NB4 (cell line): ENCODE measurements around the gene RTP3.

Experiments
- DNase-seq: peaks from one replicate; pipeline ENCODE4 v3.0.0; 2010; ENCODE audit warnings: low read depth
- H3K4me3 ChIP-seq: one replicate; pipeline ENCODE4 v1.5.1; 2011; ENCODE audit warnings: mild to moderate bottlenecking, low read depth, low read length, moderate library complexity
- MAX ChIP-seq: IDR thresholded peaks from 2 replicates; pipeline ENCODE4 v1.6.1; 2011; ENCODE audit warnings: low read depth, low read length
- MYC ChIP-seq: IDR thresholded peaks from 2 replicates; pipeline ENCODE4 v1.6.1; 2011; ENCODE audit warnings: low read depth, low read length
- POLR2A ChIP-seq: IDR thresholded peaks from 2 replicates; pipeline ENCODE4 v1.6.1; 2011; ENCODE audit warnings: mild to moderate bottlenecking; ENCODE audit not compliant: insufficient read length; ENCODE audit errors: extremely low read depth
- TF ChIP-seq, protein P1 (sequence below): IDR thresholded peaks from one replicate; pipeline ENCODE4 v1.5.1; 2012; ENCODE audit warnings: low read depth, low read length

The RTP3 gene

GRCh38 chr3:46497556-46498265, at the start of gene RTP3:
TSS of gene RTP3 (plus strand) at chr3:46497976. CDS start at chr3:46498063, 87 bp downstream.
- no peak for TF ChIP-seq MYC
- TF ChIP-seq, protein P1, sequence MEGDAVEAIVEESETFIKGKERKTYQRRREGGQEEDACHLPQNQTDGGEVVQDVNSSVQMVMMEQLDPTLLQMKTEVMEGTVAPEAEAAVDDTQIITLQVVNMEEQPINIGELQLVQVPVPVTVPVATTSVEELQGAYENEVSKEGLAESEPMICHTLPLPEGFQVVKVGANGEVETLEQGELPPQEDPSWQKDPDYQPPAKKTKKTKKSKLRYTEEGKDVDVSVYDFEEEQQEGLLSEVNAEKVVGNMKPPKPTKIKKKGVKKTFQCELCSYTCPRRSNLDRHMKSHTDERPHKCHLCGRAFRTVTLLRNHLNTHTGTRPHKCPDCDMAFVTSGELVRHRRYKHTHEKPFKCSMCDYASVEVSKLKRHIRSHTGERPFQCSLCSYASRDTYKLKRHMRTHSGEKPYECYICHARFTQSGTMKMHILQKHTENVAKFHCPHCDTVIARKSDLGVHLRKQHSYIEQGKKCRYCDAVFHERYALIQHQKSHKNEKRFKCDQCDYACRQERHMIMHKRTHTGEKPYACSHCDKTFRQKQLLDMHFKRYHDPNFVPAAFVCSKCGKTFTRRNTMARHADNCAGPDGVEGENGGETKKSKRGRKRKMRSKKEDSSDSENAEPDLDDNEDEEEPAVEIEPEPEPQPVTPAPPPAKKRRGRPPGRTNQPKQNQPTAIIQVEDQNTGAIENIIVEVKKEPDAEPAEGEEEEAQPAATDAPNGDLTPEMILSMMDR = no peak
- TF ChIP-seq MAX = no peak
- no peak for TF ChIP-seq POLR2A
- no peak for DNase-seq
- no peak within 1 kb of the TSS for H3K4me3 ChIP-seq

DNA sequence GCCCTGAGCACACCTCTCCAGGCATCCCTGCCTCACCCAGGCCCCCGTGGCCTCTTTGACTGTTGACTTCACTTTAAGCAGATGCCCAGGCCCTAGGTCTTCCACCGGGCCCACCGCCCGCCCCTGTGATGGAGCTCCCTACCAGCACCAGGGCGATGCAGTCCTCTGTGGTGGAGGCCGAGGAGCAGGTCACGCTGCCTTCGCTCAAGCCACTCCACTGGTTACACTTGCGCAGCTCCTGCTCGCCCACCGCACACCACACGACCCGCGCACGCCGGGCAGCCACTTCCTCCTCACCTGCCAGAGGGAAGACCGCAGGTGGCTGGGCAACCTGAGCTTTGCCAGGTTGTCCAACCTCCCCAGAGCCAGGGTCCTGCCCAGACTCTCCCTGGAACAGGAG, 49.1 kb upstream of the RTP3 start:
- H3K4me3 ChIP-seq = no peak overlapping the region
- no peak for DNase-seq
- no peak for TF ChIP-seq POLR2A
- TF ChIP-seq MYC = no peak
- TF ChIP-seq MAX = no peak
- TF ChIP-seq, protein P1 = no peak

GRCh38 chr3:46449755-46450552, 47.8 kb upstream of the RTP3 start:
- H3K4me3 ChIP-seq = no peak overlapping the region
- TF ChIP-seq, protein P1 = peak; percentile 60
- TF ChIP-seq POLR2A = no peak
- DNase-seq = peak; percentile 15

GRCh38 chr3:46453526-46454208, 44.1 kb upstream of the RTP3 start:
- no peak overlapping the region for H3K4me3 ChIP-seq
- DNase-seq = no peak
- TF ChIP-seq, protein P1 = no peak
- TF ChIP-seq MYC (no peak), MAX (no peak), POLR2A (no peak)

DNA sequence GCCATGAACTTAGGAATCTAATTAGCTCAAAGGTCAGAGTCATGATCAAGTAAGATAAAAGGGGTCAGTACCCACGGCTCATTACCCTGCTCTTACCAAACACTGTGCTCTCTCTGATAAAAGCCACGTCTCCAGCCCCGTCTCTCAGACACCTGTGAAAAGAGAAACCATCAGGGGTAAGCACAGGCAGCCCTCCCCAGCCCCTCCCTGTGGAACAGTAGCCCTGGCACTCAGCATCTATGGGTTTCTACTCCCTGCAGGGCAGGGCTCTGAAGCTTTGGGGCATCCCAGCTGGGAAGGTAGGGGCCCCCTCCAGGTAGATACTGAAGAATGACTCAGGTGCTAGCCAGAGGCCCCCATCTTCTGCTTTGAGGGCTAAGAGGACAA, 43.6 kb upstream of the RTP3 start:
- no peak for DNase-seq
- H3K4me3 ChIP-seq = no peak overlapping the region
- TF ChIP-seq MYC (no peak), MAX (no peak)

DNA sequence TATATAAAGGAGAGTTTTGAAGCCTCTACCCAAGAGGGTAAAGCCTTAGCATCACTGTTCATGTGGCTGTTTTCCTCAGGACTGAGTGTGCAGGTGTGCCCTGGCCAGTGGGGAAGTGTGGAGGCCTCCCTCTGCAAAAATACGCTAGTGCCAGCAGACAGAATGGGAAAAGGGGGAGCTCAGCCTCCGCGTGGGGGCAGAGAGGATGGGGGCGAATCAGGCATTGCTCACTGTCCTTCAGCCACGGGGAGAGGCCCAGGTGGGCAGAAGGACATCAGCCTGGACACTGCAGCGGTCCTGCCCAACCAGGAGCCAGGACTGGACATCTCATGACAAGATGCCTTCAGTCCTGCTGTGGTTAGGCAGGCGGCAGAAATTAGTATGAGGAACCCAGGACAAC, 43.2 kb upstream of the RTP3 start:
- no peak for DNase-seq
- no peak for TF ChIP-seq POLR2A
- TF ChIP-seq, protein P1 = no peak
- no peak for TF ChIP-seq MAX
- TF ChIP-seq MYC = no peak

More for the DNA sequence above, 43.2 kb upstream of the RTP3 start:
- no peak overlapping the region for H3K4me3 ChIP-seq
